GM12878 (cell line): ENCODE results near the gene MTFP1. TPM values are rescaled to one million over a fixed set of nuclear protein-coding genes. Genes with fewer than 3 reads are reported as not detected.

Source experiments
- BACH1 ChIP-seq: fragments of 450-650 bp; IDR thresholded peaks from 2 replicates; pipeline ENCODE4 v1.6.1; 2017; ENCODE audit warnings: mild to moderate bottlenecking, borderline replicate concordance
- BCL11A ChIP-seq: IDR thresholded peaks from 2 replicates; pipeline ENCODE4 v1.6.1; 2011; ENCODE audit warnings: low read depth, low read length
- BRCA1 ChIP-seq: IDR thresholded peaks from 2 replicates; pipeline ENCODE4 v1.6.1; 2011; ENCODE audit warnings: low read depth, low read length, improper control_type of control experiment
- CBFB ChIP-seq: IDR thresholded peaks from 2 replicates; pipeline ENCODE4 v1.6.1; 2016; ENCODE audit warnings: antibody characterized with exemption, low read depth
- FOXK2 ChIP-seq: fragments of 450-650 bp; IDR thresholded peaks from 2 replicates; pipeline ENCODE4 v1.6.1; 2017; ENCODE audit warnings: mild to moderate bottlenecking, moderate library complexity
- HDAC2 ChIP-seq: fragments of 200-600 bp; sonication (generic); IDR thresholded peaks from 2 replicates; pipeline ENCODE4 v1.6.1; 2017
- MYC ChIP-seq: IDR thresholded peaks from 2 replicates; pipeline ENCODE4 v1.6.1; 2011; ENCODE audit warnings: mild to moderate bottlenecking, low read length, moderate library complexity, inconsistent platforms; ENCODE audit not compliant: insufficient read depth, insufficient replicate concordance, insufficient read length, severe bottlenecking
- NR2C2 ChIP-seq: IDR thresholded peaks from 2 replicates; pipeline ENCODE4 v1.6.1; 2011; ENCODE audit warnings: borderline replicate concordance, low read depth; ENCODE audit not compliant: control insufficient read depth, insufficient read length
- RB1 ChIP-seq: fragments of 450-650 bp; formaldehyde crosslinking; IDR thresholded peaks from 2 replicates; pipeline ENCODE4 v1.6.1; 2017; ENCODE audit warnings: mild to moderate bottlenecking, borderline replicate concordance
- RCOR1 ChIP-seq: conservative IDR thresholded peaks from 2 replicates; pipeline ENCODE4 v1.6.1; 2012; ENCODE audit warnings: low read depth, low read length, improper control_type of control experiment
- SP1 ChIP-seq: IDR thresholded peaks from one replicate; pipeline ENCODE4 v1.6.1; 2011; ENCODE audit warnings: low read depth, low read length
- SREBF1 ChIP-seq: IDR thresholded peaks from 2 replicates; pipeline ENCODE4 v1.6.1; 2012; ENCODE audit warnings: mild to moderate bottlenecking, low read length
- SRF ChIP-seq, 2 experiments: IDR thresholded peaks; 2 replicates each; pipeline ENCODE4 v1.6.1; 2011; ENCODE audit warnings: low read depth in 2 of 2, low read length in 2 of 2, mild to moderate bottlenecking in 1 of 2, moderate library complexity in 1 of 2
- ZNF207 ChIP-seq: fragments of 450-650 bp; IDR thresholded peaks from 2 replicates; pipeline ENCODE4 v1.6.1; 2014; ENCODE audit warnings: antibody characterized with exemption, mild to moderate bottlenecking, borderline replicate concordance
- ZNF217 ChIP-seq: fragments of 450-650 bp; IDR thresholded peaks from 2 replicates; pipeline ENCODE4 v1.6.1; 2017; ENCODE audit warnings: antibody characterized with exemption, mild to moderate bottlenecking
- ZNF274 ChIP-seq: IDR thresholded peaks from one replicate; pipeline ENCODE4 v1.8.0; 2011; ENCODE audit not compliant: insufficient read length, insufficient read depth
- polyA plus RNA-seq, 11 experiments: library from polyadenylated mRNA; depleted of rRNA in 4 of 11; unstranded in 6 of 11; stranded (reverse) in 5 of 11; fragments of >200 nt; fragmentation: Nextera tagmentation in 4 of 11; fragmentation: Illumina TruSeq in 1 of 11; extraction: Ambion mirVana in 4 of 11; extraction: Trizol in 1 of 11; gene quantifications; 1 replicate in 1 of 11; 2 replicates in 10 of 11; pipeline versions ENCODE4 v1.2.1 to v1.2.3, GENCODE V29; 2011 to 2016; ENCODE audit warnings: inconsistent platforms in 2 of 11, missing spikeins in 2 of 11, low read depth in 1 of 11
- total RNA-seq, 4 experiments: library from RNA; depleted of rRNA in 3 of 4; stranded (reverse); fragments of >200 nt in 3 of 4; fragmentation: Illumina TruSeq in 1 of 4; extraction: Trizol in 1 of 4; gene quantifications; 2 replicates each; pipeline versions ENCODE4 v1.2.1 to v1.2.3, GENCODE V29; 2013 to 2021
- TF ChIP-seq, protein P1 (sequence below): IDR thresholded peaks from 2 replicates; pipeline ENCODE4 v1.6.1; 2012; ENCODE audit warnings: improper control_type of control experiment, low read depth, low read length; ENCODE audit not compliant: insufficient replicate concordance
- TF ChIP-seq, protein P2 (sequence below): IDR thresholded peaks from 2 replicates; pipeline ENCODE4 v1.6.1; 2012; ENCODE audit warnings: low read depth, low read length, improper control_type of control experiment
- TF ChIP-seq, protein P3 (sequence below): fragments of 450-650 bp; IDR thresholded peaks from 2 replicates; pipeline ENCODE4 v1.6.1; 2016; ENCODE audit warnings: mild to moderate bottlenecking
- TF ChIP-seq, protein P4 (sequence below): fragments of 450-650 bp; conservative IDR thresholded peaks from 2 replicates; pipeline ENCODE4 v1.6.1; 2017; ENCODE audit warnings: mild to moderate bottlenecking, moderate library complexity
- TF ChIP-seq, protein P5 (sequence below): fragments of 450-650 bp; IDR thresholded peaks from 2 replicates; pipeline ENCODE4 v1.6.1; 2014; ENCODE audit warnings: mild to moderate bottlenecking

Gene MTFP1
- total and polyA plus RNA-seq, 10 of the 15 experiments (the other 5 are each of a cell fraction or from before 2014, with no cell fraction given): 20.5 to 133 (median 59.8) TPM

DNA sequence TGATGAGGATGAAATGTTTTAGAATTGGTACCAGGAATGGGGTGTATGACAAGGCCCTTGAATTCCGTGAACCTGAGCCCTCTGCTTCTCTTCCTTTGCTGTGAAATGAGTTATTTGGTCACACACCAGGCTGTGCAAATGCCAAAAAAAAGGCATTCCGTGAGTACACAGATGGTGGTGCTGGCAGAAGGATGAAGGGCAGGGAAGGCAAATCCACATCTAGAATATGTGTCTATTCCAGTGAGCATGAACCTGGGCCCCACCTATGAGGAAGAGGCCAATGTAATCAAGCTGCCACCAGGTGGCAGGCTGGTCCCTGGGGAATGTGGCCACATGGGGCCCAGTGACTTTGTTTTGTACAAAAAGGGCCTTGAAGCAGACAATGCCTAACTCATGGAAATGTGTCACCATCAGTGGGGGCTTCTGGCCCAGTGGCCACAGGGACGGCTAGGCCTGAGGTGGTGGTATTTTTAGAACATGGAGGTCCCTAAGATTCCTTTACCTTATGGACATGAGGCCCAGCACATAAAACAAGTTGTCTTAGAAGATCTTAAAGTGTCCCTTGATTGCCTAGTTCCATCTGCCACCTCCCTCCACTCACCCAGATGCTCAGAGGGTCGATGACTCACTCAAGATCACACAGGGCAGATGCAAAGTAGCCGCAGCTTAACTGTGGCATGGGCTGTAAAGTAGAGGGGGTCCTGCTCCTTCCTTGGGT, 34.4 kb upstream of the MTFP1 start (continued):
- TF ChIP-seq, protein P1, sequence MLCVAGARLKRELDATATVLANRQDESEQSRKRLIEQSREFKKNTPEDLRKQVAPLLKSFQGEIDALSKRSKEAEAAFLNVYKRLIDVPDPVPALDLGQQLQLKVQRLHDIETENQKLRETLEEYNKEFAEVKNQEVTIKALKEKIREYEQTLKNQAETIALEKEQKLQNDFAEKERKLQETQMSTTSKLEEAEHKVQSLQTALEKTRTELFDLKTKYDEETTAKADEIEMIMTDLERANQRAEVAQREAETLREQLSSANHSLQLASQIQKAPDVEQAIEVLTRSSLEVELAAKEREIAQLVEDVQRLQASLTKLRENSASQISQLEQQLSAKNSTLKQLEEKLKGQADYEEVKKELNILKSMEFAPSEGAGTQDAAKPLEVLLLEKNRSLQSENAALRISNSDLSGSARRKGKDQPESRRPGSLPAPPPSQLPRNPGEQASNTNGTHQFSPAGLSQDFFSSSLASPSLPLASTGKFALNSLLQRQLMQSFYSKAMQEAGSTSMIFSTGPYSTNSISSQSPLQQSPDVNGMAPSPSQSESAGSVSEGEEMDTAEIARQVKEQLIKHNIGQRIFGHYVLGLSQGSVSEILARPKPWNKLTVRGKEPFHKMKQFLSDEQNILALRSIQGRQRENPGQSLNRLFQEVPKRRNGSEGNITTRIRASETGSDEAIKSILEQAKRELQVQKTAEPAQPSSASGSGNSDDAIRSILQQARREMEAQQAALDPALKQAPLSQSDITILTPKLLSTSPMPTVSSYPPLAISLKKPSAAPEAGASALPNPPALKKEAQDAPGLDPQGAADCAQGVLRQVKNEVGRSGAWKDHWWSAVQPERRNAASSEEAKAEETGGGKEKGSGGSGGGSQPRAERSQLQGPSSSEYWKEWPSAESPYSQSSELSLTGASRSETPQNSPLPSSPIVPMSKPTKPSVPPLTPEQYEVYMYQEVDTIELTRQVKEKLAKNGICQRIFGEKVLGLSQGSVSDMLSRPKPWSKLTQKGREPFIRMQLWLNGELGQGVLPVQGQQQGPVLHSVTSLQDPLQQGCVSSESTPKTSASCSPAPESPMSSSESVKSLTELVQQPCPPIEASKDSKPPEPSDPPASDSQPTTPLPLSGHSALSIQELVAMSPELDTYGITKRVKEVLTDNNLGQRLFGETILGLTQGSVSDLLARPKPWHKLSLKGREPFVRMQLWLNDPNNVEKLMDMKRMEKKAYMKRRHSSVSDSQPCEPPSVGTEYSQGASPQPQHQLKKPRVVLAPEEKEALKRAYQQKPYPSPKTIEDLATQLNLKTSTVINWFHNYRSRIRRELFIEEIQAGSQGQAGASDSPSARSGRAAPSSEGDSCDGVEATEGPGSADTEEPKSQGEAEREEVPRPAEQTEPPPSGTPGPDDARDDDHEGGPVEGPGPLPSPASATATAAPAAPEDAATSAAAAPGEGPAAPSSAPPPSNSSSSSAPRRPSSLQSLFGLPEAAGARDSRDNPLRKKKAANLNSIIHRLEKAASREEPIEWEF: no peak
- TF ChIP-seq, protein P2, sequence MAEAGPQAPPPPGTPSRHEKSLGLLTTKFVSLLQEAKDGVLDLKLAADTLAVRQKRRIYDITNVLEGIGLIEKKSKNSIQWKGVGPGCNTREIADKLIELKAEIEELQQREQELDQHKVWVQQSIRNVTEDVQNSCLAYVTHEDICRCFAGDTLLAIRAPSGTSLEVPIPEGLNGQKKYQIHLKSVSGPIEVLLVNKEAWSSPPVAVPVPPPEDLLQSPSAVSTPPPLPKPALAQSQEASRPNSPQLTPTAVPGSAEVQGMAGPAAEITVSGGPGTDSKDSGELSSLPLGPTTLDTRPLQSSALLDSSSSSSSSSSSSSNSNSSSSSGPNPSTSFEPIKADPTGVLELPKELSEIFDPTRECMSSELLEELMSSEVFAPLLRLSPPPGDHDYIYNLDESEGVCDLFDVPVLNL: no peak
- peak; percentile 27; the same call in 1 of the 2 replicates for TF ChIP-seq BCL11A
- TF ChIP-seq CBFB: no peak
- TF ChIP-seq SRF (IDR thresholded peaks at IDR 0.05; ENCODE audit: low read depth in 2 of 2, low read length in 2 of 2): no peak
- no peak for TF ChIP-seq FOXK2
- TF ChIP-seq SP1: peak; percentile 14
- TF ChIP-seq HDAC2: no peak
- TF ChIP-seq, protein P3, sequence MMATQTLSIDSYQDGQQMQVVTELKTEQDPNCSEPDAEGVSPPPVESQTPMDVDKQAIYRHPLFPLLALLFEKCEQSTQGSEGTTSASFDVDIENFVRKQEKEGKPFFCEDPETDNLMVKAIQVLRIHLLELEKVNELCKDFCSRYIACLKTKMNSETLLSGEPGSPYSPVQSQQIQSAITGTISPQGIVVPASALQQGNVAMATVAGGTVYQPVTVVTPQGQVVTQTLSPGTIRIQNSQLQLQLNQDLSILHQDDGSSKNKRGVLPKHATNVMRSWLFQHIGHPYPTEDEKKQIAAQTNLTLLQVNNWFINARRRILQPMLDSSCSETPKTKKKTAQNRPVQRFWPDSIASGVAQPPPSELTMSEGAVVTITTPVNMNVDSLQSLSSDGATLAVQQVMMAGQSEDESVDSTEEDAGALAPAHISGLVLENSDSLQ: no peak
- TF ChIP-seq BRCA1: no peak
- TF ChIP-seq RCOR1: no peak
- peak; percentile 92; the same call in 1 of the 2 replicates for TF ChIP-seq RB1
- TF ChIP-seq, protein P4, sequence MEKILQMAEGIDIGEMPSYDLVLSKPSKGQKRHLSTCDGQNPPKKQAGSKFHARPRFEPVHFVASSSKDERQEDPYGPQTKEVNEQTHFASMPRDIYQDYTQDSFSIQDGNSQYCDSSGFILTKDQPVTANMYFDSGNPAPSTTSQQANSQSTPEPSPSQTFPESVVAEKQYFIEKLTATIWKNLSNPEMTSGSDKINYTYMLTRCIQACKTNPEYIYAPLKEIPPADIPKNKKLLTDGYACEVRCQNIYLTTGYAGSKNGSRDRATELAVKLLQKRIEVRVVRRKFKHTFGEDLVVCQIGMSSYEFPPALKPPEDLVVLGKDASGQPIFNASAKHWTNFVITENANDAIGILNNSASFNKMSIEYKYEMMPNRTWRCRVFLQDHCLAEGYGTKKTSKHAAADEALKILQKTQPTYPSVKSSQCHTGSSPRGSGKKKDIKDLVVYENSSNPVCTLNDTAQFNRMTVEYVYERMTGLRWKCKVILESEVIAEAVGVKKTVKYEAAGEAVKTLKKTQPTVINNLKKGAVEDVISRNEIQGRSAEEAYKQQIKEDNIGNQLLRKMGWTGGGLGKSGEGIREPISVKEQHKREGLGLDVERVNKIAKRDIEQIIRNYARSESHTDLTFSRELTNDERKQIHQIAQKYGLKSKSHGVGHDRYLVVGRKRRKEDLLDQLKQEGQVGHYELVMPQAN: peak; percentile 27; the same call in 1 of the 2 replicates
- TF ChIP-seq BACH1: no peak
- TF ChIP-seq ZNF217: no peak
- 0 out of 2 replicates have a peak, but pooled peaks have one; percentile 35 for TF ChIP-seq ZNF207
- TF ChIP-seq, protein P5, sequence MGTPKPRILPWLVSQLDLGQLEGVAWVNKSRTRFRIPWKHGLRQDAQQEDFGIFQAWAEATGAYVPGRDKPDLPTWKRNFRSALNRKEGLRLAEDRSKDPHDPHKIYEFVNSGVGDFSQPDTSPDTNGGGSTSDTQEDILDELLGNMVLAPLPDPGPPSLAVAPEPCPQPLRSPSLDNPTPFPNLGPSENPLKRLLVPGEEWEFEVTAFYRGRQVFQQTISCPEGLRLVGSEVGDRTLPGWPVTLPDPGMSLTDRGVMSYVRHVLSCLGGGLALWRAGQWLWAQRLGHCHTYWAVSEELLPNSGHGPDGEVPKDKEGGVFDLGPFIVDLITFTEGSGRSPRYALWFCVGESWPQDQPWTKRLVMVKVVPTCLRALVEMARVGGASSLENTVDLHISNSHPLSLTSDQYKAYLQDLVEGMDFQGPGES: no peak
- TF ChIP-seq SREBF1: no peak
- TF ChIP-seq NR2C2: no peak
- no peak for TF ChIP-seq MYC
- TF ChIP-seq ZNF274: no peak
